ENCODE results near the gene NUDT13.

DNA sequence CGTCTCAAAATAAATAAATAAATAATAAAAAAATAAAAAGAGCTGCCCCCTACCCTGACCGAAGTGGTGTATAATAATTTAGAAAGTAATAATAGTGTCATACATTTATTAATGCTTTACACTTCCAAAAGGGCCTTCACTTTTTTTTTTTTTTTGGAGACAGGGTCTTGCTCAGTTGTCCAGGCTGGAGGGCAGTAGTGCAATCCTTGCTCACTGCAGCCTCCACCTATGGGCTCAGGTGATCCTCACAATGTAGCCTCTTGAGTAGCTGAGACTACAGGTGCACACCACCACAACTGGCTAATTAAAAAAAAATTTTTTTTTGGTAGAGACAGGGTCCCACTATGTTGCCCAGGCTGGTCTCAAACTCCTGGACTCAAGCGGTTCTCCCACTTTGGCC, 59.1 kb downstream of the NUDT13 start:
- no peak for TF ChIP-seq GATA2 (IDR thresholded peaks at IDR 0.05; ENCODE audit: low read depth, low read length)
- TF ChIP-seq GATA3 (IDR thresholded peaks at IDR 0.05; ENCODE audit: low read depth, low read length), result no peak

Measured in SH-SY5Y (cell line).